Nephron (organoid): ENCODE results near the gene S100PBP.

Experiments used
- H3K27ac Mint-ChIP-seq, 3 experiments: 2 replicates each; pipeline ENCODE4 v1.8.0; 2020; ENCODE audit warnings: mixed read lengths in 3 of 3, mild to moderate bottlenecking in 2 of 3, moderate library complexity in 1 of 3
- H3K27me3 Mint-ChIP-seq: 2 replicates; pipeline ENCODE4 v1.8.0; 2021; ENCODE audit warnings: low read depth, mild to moderate bottlenecking, moderate library complexity, mixed read lengths
- H3K36me3 Mint-ChIP-seq: 2 replicates; pipeline ENCODE4 v1.8.0; 2020; ENCODE audit warnings: low read depth, mixed read lengths
- H3K4me1 Mint-ChIP-seq: 2 replicates; pipeline ENCODE4 v1.8.0; 2020; ENCODE audit warnings: mixed read lengths
- H3K4me3 Mint-ChIP-seq, 3 experiments: 2 replicates each; pipeline ENCODE4 v1.8.0; 2020; ENCODE audit warnings: mild to moderate bottlenecking in 3 of 3, mixed read lengths in 3 of 3, moderate library complexity in 2 of 3
- H3K9me3 Mint-ChIP-seq: 2 replicates; pipeline ENCODE4 v1.8.0; 2020; ENCODE audit warnings: mixed read lengths
- TF ChIP-seq, protein P1 (sequence below), 3 experiments: fragments of 200-600 bp; sonication (generic); IDR thresholded peaks; one replicate each; pipeline ENCODE4 v1.5.0; 2021; ENCODE audit warnings: antibody characterized with exemption in 3 of 3; ENCODE audit not compliant: unreplicated experiment in 3 of 3

The S100PBP gene

DNA sequence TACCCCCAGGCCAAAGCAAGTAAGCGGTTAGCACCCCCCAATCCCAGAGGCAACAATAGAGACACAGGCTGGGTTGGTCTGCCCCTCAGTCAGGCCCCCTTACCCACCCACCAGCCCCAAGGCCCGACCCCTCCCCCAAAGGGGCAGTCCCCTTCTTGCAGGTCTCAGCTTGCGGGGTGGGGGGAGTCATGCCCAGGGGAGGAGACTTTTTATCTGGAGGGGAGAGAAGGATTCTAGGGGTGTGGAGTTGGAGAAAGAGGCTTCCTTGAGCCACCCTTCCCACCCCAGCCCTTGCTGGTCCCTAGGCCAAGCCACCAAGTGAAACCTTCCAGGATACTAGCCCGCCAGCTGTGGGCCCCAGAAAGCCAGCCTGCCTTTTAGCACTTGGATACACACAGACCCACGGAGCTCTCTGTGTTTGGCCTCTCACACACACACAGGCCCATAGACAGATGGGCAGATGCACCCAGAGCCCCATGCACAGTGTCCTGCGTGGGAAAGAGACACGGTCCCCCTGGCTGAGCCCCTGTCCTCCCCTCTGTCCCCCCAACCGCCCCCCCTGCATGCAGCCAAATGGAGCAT is 76.7 kb downstream of the S100PBP start:
- Mint-ChIP-seq H3K4me1 (peaks cover 14% of the 10 kb centered on the region), H3K4me3 (peak overlapping the region; percentile 83 to 85 (median 84)), H3K36me3 (no peaks in the 10 kb centered on the region), H3K9me3 (no peaks in the 10 kb centered on the region), H3K27ac (peak overlapping the region; percentile 82 to 93 (median 88)), H3K27me3 (peaks cover 61% of the 10 kb centered on the region)
- TF ChIP-seq, protein P1, sequence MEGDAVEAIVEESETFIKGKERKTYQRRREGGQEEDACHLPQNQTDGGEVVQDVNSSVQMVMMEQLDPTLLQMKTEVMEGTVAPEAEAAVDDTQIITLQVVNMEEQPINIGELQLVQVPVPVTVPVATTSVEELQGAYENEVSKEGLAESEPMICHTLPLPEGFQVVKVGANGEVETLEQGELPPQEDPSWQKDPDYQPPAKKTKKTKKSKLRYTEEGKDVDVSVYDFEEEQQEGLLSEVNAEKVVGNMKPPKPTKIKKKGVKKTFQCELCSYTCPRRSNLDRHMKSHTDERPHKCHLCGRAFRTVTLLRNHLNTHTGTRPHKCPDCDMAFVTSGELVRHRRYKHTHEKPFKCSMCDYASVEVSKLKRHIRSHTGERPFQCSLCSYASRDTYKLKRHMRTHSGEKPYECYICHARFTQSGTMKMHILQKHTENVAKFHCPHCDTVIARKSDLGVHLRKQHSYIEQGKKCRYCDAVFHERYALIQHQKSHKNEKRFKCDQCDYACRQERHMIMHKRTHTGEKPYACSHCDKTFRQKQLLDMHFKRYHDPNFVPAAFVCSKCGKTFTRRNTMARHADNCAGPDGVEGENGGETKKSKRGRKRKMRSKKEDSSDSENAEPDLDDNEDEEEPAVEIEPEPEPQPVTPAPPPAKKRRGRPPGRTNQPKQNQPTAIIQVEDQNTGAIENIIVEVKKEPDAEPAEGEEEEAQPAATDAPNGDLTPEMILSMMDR (IDR thresholded peaks at IDR 0.05; ENCODE audit: unreplicated experiment in 3 of 3), result no peak

DNA sequence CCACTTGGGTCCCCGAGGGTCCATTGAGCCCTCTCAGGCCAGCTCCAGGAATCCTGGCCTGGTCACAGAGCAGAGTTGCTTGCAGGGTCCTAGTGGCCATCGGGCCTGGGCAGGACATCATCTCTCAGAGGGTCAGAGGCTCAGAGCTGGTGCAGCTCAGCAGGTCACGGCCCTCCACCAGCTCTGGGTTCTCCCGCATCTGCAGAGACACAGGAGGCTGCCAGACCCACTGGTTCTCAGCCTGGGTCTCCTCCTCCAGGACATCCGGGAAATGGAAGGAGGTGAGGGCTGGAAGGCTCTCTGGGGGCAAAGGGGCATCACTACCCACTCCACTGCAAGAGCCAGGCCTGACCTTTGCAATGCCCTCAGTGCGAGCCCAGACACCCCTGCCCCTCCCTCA is 77.2 kb downstream of the S100PBP start:
- Mint-ChIP-seq H3K9me3 (no peaks in the 10 kb centered on the region), H3K36me3 (no peaks in the 10 kb centered on the region), H3K27me3 (peaks cover 61% of the 10 kb centered on the region), H3K27ac (peak overlapping the region in 1 of 3 experiments; percentile 82), H3K4me1 (peaks cover 14% of the 10 kb centered on the region), H3K4me3 (no peak overlapping the region)
- TF ChIP-seq, protein P1 (IDR thresholded peaks at IDR 0.05; ENCODE audit: unreplicated experiment in 3 of 3), result no peak

DNA sequence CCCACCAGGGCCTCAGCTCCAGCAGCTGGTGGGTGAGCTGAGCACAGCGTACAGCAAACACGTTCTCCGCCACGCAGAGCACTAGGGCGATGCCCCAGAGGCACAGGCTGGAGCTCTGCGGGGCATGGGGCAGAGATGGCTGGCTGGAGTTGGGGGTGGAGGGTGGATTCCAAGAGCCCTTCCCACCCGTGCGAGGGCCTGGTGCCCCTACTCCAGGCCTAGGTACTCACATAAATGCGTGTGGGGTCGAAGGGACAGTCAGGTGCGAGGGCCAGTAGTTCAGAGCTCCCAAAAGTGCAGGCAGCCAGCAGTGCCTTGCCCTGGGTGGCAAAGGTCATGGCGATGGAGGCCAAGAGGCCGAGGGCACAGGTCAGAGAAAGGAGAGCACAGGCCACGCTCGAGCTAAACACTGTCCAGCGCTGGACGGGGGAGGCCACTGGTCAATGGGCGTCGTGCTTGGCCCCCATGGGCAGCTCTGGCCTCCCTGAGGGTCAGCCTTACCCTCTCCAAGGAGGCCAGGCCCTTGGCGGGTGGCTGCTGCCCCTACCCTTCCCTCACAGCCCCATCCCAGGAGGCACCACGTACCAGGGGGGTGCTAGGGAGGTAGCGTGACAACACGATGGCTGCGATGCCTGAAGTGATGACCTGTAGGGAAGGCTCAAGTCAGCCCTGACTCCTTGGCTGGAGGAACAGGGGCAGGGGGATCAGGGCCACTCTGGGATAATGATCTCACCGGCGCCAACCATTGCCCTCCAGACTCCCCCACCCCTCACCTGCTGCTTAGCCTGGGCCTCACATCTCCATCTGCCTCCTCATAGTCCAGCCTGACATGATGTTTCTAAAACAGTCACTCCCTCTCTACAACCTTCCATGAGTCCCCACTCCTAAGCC is 78.1 kb downstream of the S100PBP start:
- TF ChIP-seq, protein P1 (IDR thresholded peaks at IDR 0.05; ENCODE audit: unreplicated experiment in 3 of 3), result no peak
- peaks cover 60% of the 10 kb centered on the region for H3K27me3 Mint-ChIP-seq
- no peaks in the 10 kb centered on the region for H3K36me3 Mint-ChIP-seq
- peak overlapping the region; percentile 4 to 58 (median 37) for H3K4me3 Mint-ChIP-seq
- H3K4me1 Mint-ChIP-seq, result peaks cover 14% of the 10 kb centered on the region
- H3K27ac Mint-ChIP-seq, result peak overlapping the region in 1 of 3 experiments; percentile 16
- no peaks in the 10 kb centered on the region for H3K9me3 Mint-ChIP-seq

DNA sequence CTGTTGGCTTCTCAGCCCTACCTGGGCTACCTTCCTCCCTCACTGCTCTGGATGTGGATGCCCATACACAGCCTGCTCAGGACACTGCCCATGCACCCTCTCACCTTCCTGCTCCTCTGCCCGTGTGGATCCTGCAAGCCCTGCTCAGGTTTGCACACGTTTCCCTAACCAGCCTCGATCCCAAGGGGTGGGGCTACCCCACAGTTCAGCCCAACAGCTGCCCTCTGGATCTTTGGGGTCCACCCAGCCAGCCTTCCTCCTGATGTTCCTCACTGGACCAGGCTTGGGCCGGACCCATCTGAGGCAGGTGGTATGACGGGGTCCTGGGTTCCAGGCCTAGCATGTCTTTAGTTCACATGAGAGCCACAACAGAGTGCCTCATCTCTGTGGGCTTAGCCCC is 79.0 kb downstream of the S100PBP start:
- H3K27ac Mint-ChIP-seq, result peak overlapping the region in 2 of 3 experiments; percentile 16 to 63
- H3K9me3 Mint-ChIP-seq, result no peaks in the 10 kb centered on the region
- peaks cover 54% of the 10 kb centered on the region for H3K27me3 Mint-ChIP-seq
- H3K4me3 Mint-ChIP-seq, result peak overlapping the region in 1 of 3 experiments; percentile 32
- H3K36me3 Mint-ChIP-seq, result no peaks in the 10 kb centered on the region
- TF ChIP-seq, protein P1 (IDR thresholded peaks at IDR 0.05; ENCODE audit: unreplicated experiment in 3 of 3), result no peak
- H3K4me1 Mint-ChIP-seq, result peaks cover 14% of the 10 kb centered on the region

DNA sequence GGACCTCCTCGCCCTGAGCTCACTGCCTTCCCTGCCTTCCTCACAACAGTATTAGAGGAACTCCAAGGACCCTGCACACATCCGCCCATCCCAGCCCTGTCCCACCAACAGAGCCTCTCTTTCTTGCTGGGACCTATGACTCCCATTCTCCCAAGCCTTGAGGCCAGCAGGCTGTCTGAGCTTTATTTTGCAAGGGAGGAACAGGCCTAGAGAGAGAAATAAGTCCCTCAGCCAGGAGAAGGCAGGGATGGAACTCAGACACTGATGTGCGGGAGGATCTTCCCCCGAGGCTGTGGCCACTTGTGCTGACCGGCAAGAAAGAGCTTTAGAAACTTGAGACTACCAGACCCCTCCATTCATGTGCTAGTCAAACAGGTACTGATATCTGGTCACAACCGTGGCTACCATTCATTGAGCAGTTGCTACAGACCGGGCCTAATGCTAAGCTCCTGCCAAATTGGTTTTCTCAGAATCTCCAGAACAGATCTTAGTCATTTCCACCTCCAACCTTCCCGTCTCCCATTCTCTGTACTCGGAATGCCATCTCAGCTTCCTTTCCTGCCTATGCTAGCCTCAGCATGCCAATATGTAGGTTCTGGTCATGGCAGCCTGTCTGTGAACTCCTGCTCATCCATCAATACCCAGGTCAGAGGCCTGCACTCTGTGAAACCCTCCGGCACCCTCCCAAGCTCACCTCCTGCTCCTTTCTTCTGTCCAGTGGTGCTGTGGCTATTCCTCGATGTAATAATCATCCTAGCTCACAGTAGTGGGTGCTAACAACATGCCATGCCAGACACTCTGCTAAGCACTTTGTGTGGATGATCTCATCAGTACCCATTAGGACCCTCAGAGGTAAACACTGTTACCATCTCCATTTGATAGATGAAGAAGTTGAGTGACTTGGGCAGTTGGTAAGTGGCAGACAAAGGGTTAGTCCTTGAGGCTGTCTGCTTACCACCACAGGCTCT is 79.9 kb downstream of the S100PBP start:
- peak overlapping the region; percentile 16 to 56 (median 22) for H3K27ac Mint-ChIP-seq
- no peaks in the 10 kb centered on the region for H3K9me3 Mint-ChIP-seq
- TF ChIP-seq, protein P1 (IDR thresholded peaks at IDR 0.05; ENCODE audit: unreplicated experiment in 3 of 3), result no peak
- peaks cover 52% of the 10 kb centered on the region for H3K27me3 Mint-ChIP-seq
- H3K4me3 Mint-ChIP-seq, result peak overlapping the region in 2 of 3 experiments; percentile 2 to 29
- peaks cover 8% of the 10 kb centered on the region for H3K4me1 Mint-ChIP-seq
- H3K36me3 Mint-ChIP-seq, result no peaks in the 10 kb centered on the region
